LNCaP clone FGC (cell line): ENCODE results near the gene ITPKC.

Source experiments
- DNase-seq: peaks from one replicate; pipeline ENCODE4 v3.0.0-alpha.2; 2011; ENCODE audit warnings: low read depth
- H3K4me3 ChIP-seq: 2 replicates; pipeline ENCODE4 v1.5.1; 2011; ENCODE audit warnings: mild to moderate bottlenecking, low read depth, low read length, control low read depth
- TF ChIP-seq, protein P1 (sequence below): IDR thresholded peaks from 2 replicates; pipeline ENCODE4 v1.5.1; 2012; ENCODE audit warnings: mild to moderate bottlenecking; ENCODE audit not compliant: control insufficient read depth, insufficient read depth; ENCODE audit errors: extremely low read depth

The ITPKC gene

GRCh38 chr19:40673397-40673796 lies 43.5 kb upstream of the ITPKC start:
- DNase-seq = no peak
- TF ChIP-seq, protein P1, sequence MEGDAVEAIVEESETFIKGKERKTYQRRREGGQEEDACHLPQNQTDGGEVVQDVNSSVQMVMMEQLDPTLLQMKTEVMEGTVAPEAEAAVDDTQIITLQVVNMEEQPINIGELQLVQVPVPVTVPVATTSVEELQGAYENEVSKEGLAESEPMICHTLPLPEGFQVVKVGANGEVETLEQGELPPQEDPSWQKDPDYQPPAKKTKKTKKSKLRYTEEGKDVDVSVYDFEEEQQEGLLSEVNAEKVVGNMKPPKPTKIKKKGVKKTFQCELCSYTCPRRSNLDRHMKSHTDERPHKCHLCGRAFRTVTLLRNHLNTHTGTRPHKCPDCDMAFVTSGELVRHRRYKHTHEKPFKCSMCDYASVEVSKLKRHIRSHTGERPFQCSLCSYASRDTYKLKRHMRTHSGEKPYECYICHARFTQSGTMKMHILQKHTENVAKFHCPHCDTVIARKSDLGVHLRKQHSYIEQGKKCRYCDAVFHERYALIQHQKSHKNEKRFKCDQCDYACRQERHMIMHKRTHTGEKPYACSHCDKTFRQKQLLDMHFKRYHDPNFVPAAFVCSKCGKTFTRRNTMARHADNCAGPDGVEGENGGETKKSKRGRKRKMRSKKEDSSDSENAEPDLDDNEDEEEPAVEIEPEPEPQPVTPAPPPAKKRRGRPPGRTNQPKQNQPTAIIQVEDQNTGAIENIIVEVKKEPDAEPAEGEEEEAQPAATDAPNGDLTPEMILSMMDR = no peak
- H3K4me3 ChIP-seq = no peak overlapping the region

- DNase-seq = no peak
- H3K4me3 ChIP-seq = no peak overlapping the region
- TF ChIP-seq, protein P1 = no peak
Observed at GRCh38 chr19:40674291-40674690, 42.6 kb upstream of the ITPKC start.

- no peak overlapping the region for H3K4me3 ChIP-seq
- TF ChIP-seq, protein P1 = no peak
- DNase-seq = no peak
Observed at GRCh38 chr19:40677156-40677555, 39.8 kb upstream of the ITPKC start.

- DNase-seq = no peak
- TF ChIP-seq, protein P1 = no peak
- H3K4me3 ChIP-seq = no peak overlapping the region
Observed at GRCh38 chr19:40681039-40681438, 35.9 kb upstream of the ITPKC start.

DNA sequence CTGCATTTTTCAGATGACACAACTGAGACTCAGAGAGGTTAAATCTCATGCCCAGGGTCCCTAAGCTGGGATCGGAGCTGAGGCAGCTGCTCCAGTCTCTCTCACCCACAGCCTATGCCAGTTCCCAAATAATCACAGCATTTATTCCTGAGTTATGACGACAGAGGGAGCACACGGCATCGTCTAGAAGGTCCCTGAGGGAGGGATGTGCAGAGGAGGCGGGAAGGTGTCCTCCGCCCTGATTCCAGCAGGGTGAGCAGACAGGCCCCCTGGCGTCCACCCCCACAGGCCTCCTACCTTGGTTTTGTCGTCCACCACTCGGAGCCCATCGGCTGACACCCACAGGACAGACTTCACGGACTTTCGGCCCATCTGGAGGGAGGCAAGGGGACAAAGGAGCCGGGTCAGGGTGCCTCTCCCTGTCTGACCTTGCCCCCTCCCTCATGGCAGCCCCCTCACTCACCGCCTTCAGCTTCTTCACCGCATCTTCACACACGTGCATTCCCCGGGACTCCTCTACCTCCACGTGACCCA lies 34.4 kb upstream of the ITPKC start:
- DNase-seq = no peak
- H3K4me3 ChIP-seq = no peak overlapping the region
- TF ChIP-seq, protein P1 = no peak

DNA sequence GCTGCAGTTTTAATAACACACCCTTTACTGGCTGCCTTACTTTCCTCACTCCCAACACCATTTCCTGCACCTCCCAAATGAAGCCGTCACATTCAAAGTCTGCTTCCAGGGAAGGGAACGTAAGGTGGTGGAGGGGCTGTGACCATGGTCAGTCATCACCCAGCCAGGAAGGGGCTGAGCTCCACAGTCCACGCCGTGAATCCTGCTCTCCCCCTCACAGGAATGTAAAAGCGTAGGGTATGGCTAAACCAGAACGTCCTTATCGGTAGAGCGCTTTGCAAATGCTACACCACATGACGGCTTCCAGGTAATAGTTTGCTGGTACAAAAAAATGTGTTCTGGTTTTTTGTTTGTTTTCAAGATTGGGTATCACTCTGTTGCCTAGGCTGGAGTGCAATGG lies 33.5 kb upstream of the ITPKC start:
- no peak overlapping the region for H3K4me3 ChIP-seq
- TF ChIP-seq, protein P1 = no peak
- no peak for DNase-seq

GRCh38 chr19:40684280-40684679 lies 32.6 kb upstream of the ITPKC start:
- TF ChIP-seq, protein P1 = no peak
- no peak for DNase-seq

More at GRCh38 chr19:40684280-40684679, 32.6 kb upstream of the ITPKC start:
- no peak overlapping the region for H3K4me3 ChIP-seq
